ENCODE measurements around the gene DISC1.

DNA sequence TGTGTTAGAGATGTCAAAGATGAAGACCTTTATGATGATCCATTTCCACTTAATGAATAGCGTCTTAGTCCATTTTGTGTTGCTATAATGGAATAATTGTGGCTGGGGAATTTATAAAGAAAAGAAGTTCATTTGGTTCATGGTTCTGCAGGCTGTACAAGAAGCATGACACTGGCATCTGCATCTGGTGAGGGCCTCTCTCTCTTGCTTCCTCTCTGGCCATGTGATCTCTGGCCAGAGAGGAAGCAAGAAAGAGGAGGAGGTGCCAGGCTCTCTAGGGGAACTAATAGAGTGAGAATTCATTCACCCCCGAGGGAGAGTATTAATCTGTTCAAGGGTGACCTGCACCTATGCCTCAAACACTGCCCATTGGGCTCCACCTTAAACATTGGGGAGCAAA, 242.8 kb downstream of the DISC1 start:
- TF ChIP-seq, protein P1, sequence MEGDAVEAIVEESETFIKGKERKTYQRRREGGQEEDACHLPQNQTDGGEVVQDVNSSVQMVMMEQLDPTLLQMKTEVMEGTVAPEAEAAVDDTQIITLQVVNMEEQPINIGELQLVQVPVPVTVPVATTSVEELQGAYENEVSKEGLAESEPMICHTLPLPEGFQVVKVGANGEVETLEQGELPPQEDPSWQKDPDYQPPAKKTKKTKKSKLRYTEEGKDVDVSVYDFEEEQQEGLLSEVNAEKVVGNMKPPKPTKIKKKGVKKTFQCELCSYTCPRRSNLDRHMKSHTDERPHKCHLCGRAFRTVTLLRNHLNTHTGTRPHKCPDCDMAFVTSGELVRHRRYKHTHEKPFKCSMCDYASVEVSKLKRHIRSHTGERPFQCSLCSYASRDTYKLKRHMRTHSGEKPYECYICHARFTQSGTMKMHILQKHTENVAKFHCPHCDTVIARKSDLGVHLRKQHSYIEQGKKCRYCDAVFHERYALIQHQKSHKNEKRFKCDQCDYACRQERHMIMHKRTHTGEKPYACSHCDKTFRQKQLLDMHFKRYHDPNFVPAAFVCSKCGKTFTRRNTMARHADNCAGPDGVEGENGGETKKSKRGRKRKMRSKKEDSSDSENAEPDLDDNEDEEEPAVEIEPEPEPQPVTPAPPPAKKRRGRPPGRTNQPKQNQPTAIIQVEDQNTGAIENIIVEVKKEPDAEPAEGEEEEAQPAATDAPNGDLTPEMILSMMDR (IDR thresholded peaks at IDR 0.05), result no peak
- TF ChIP-seq POLR2A (IDR thresholded peaks at IDR 0.05), result no peak
